K562 (cell line): ENCODE measurements around the gene TRIO. TPM values are rescaled to one million over a fixed set of nuclear protein-coding genes. Genes with fewer than 3 reads are reported as not detected.
A peak's percentile ranks its signal among the peaks of the same experiment; 100 is the strongest.

Experiments
- ARID4B ChIP-seq: sonication (generic); formaldehyde crosslinking; IDR thresholded peaks from 2 replicates; pipeline ENCODE4 v1.8.0; 2022; ENCODE audit warnings: mild to moderate bottlenecking, missing genetic modification reagents
- CEBPB ChIP-seq: fragments of 450-650 bp; IDR thresholded peaks from 2 replicates; pipeline ENCODE4 v1.6.1; 2016; ENCODE audit warnings: missing genetic modification characterization, missing compliant biosample characterization
- COPS2 ChIP-seq: fragments of 450-650 bp; conservative IDR thresholded peaks from 2 replicates; pipeline ENCODE4 v1.6.1; 2016; ENCODE audit warnings: mild to moderate bottlenecking, moderate library complexity
- FOXP1 ChIP-seq: sonication (generic); formaldehyde crosslinking; IDR thresholded peaks from 2 replicates; pipeline ENCODE4 v1.8.0; 2022; ENCODE audit warnings: mild to moderate bottlenecking, missing genetic modification reagents
- HLTF ChIP-seq: fragments of 450-650 bp; IDR thresholded peaks from 2 replicates; pipeline ENCODE4 v1.6.1; 2016
- HMGN3 ChIP-seq: IDR thresholded peaks from 2 replicates; pipeline ENCODE4 v1.6.1; 2011; ENCODE audit warnings: borderline replicate concordance, low read depth, mild to moderate bottlenecking, mixed read lengths, low read length; ENCODE audit not compliant: insufficient read length; ENCODE audit errors: extremely low read depth
- HOMEZ ChIP-seq: fragments of 250-450 bp; sonication (Bioruptor Pico); IDR thresholded peaks from 2 replicates; pipeline ENCODE4 v1.4.0; 2020; ENCODE audit warnings: mild to moderate bottlenecking, moderate library complexity
- KDM5B ChIP-seq: fragments of 200-600 bp; sonication (generic); IDR thresholded peaks from 2 replicates; pipeline ENCODE4 v1.6.1; 2012; ENCODE audit warnings: low read depth, mild to moderate bottlenecking, moderate library complexity, low read length, control low read depth, inconsistent platforms; ENCODE audit not compliant: insufficient replicate concordance
- KLF13 ChIP-seq: fragments of 450-650 bp; IDR thresholded peaks from 2 replicates; pipeline ENCODE4 v1.6.1; 2016; ENCODE audit warnings: missing genetic modification characterization, low read depth, mild to moderate bottlenecking, missing compliant biosample characterization, moderate library complexity, borderline replicate concordance
- MAFK ChIP-seq: IDR thresholded peaks from 2 replicates; pipeline ENCODE4 v1.6.1; 2011; ENCODE audit warnings: low read length, improper control_type of control experiment
- NCOA2 ChIP-seq, 2 experiments: fragments of 450-650 bp; IDR thresholded peaks; 2 replicates each; pipeline ENCODE4 v1.6.1; 2018; ENCODE audit warnings: mild to moderate bottlenecking in 2 of 2, moderate library complexity in 1 of 2; ENCODE audit not compliant: partially characterized antibody in 2 of 2
- RB1 ChIP-seq: fragments of 450-650 bp; IDR thresholded peaks from 2 replicates; pipeline ENCODE4 v1.6.1; 2017; ENCODE audit warnings: low read depth, mild to moderate bottlenecking
- RFX5 ChIP-seq: IDR thresholded peaks from 2 replicates; pipeline ENCODE4 v1.6.1; 2011; ENCODE audit warnings: low read depth, mild to moderate bottlenecking, improper control_type of control experiment, low read length
- SAFB2 ChIP-seq: fragments of 200-400 bp; formaldehyde crosslinking; IDR thresholded peaks from 2 replicates; pipeline ENCODE4 v1.6.1; 2018; ENCODE audit warnings: borderline replicate concordance, low read length, low read depth, moderate library complexity; ENCODE audit not compliant: severe bottlenecking
- SMARCE1 ChIP-seq: fragments of 450-650 bp; IDR thresholded peaks from 2 replicates; pipeline ENCODE4 v1.7.1; 2016; ENCODE audit warnings: mild to moderate bottlenecking
- TSC22D4 ChIP-seq: fragments of 450-650 bp; IDR thresholded peaks from 2 replicates; pipeline ENCODE4 v1.6.1; 2016; ENCODE audit warnings: missing genetic modification characterization, missing biosample characterization, control low read depth
- ZBTB8A ChIP-seq: fragments of 450-650 bp; IDR thresholded peaks from 2 replicates; pipeline ENCODE4 v1.6.1; 2018; ENCODE audit warnings: mild to moderate bottlenecking, moderate library complexity; ENCODE audit not compliant: partially characterized antibody
- ZNF175 ChIP-seq: fragments of 200-800 bp; sonication (Bioruptor generic); IDR thresholded peaks from 2 replicates; pipeline ENCODE4 v1.6.1; 2016; ENCODE audit warnings: low read depth, mild to moderate bottlenecking, missing genetic modification characterization, missing compliant biosample characterization
- ZNF212 ChIP-seq: fragments of 450-650 bp; formaldehyde crosslinking; IDR thresholded peaks from 2 replicates; pipeline ENCODE4 v1.4.0; 2020; ENCODE audit warnings: mild to moderate bottlenecking
- polyA plus RNA-seq, 8 experiments: library from polyadenylated mRNA; depleted of rRNA in 4 of 8; stranded (reverse) in 5 of 8; unstranded in 3 of 8; fragments of >200 nt; fragmentation: Nextera tagmentation in 2 of 8; fragmentation: Illumina TruSeq in 1 of 8; extraction: Ambion mirVana in 2 of 8; extraction: Trizol in 1 of 8; gene quantifications; 2 replicates each; pipeline versions ENCODE4 v1.2.1 to v1.2.3, GENCODE V29; 2011 to 2014; ENCODE audit warnings: inconsistent platforms in 1 of 8, missing spikeins in 1 of 8
- total RNA-seq, 7 experiments: library from RNA; depleted of rRNA in 6 of 7; stranded (reverse); fragments of >200 nt in 6 of 7; fragmentation: Illumina TruSeq in 2 of 7; extraction: Trizol in 2 of 7; gene quantifications; 2 replicates each; pipeline versions ENCODE4 v1.2.1 to v1.2.3, GENCODE V29; 2011 to 2021; ENCODE audit warnings: low replicate concordance in 1 of 7
- TF ChIP-seq, protein P1 (sequence below): fragments of 250-450 bp; sonication (Bioruptor Pico); IDR thresholded peaks from 2 replicates; pipeline ENCODE4 v1.5.0; 2021
- TF ChIP-seq, protein P2 (sequence below): sonication (generic); formaldehyde crosslinking; IDR thresholded peaks from 2 replicates; pipeline ENCODE4 v1.8.1; 2023; ENCODE audit warnings: mild to moderate bottlenecking, missing genetic modification reagents

Gene TRIO
- total and polyA plus RNA-seq, 9 of the 15 experiments (the other 6 are each of a cell fraction or from before 2014, with no cell fraction given): 0.24 to 5.0 (median 1.1) TPM

- TF ChIP-seq KLF13 (no peak), MAFK (no peak), TSC22D4 (tag) (no peak), RB1 (no peak), COPS2 (no peak), ZNF175 (no peak), FOXP1 (no peak), RFX5 (no peak), CEBPB (tag) (peak; percentile 19; the same call in 1 of the 2 replicates), HLTF (no peak), ARID4B (no peak), SAFB2 (no peak), SMARCE1 (peak; percentile 34; the same call in 1 of the 2 replicates), ZNF212 (no peak), HMGN3 (no peak), KDM5B (no peak), HOMEZ (CRISPR knock-in tag) (no peak), NCOA2 (IDR thresholded peaks at IDR 0.05; ENCODE audit: partially characterized antibody in 2 of 2) (no peak), ZBTB8A (no peak)
- TF ChIP-seq, protein P1, sequence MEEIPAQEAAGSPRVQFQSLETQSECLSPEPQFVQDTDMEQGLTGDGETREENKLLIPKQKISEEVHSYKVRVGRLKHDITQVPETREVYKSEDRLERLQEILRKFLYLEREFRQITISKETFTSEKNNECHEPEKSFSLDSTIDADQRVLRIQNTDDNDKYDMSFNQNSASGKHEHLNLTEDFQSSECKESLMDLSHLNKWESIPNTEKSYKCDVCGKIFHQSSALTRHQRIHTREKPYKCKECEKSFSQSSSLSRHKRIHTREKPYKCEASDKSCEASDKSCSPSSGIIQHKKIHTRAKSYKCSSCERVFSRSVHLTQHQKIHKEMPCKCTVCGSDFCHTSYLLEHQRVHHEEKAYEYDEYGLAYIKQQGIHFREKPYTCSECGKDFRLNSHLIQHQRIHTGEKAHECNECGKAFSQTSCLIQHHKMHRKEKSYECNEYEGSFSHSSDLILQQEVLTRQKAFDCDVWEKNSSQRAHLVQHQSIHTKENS (CRISPR knock-in tag): no peak
- TF ChIP-seq, protein P2, sequence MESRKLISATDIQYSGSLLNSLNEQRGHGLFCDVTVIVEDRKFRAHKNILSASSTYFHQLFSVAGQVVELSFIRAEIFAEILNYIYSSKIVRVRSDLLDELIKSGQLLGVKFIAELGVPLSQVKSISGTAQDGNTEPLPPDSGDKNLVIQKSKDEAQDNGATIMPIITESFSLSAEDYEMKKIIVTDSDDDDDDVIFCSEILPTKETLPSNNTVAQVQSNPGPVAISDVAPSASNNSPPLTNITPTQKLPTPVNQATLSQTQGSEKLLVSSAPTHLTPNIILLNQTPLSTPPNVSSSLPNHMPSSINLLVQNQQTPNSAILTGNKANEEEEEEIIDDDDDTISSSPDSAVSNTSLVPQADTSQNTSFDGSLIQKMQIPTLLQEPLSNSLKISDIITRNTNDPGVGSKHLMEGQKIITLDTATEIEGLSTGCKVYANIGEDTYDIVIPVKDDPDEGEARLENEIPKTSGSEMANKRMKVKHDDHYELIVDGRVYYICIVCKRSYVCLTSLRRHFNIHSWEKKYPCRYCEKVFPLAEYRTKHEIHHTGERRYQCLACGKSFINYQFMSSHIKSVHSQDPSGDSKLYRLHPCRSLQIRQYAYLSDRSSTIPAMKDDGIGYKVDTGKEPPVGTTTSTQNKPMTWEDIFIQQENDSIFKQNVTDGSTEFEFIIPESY (CRISPR knock-in tag): no peak
These were observed 138.6 kb downstream of the TRIO start (continued) for GRCh38 chr5:14281746-14282181.
